H1 (cell line): Measurements from ENCODE around the gene SCARB1. TPM values are rescaled to one million over a fixed set of nuclear protein-coding genes. Genes with fewer than 3 reads are reported as not detected.

Experiments
- ASH2L ChIP-seq: fragments of 200-600, 300-600 bp; sonication (generic); IDR thresholded peaks from one replicate; pipeline ENCODE4 v1.7.1; 2017; ENCODE audit warnings: low read length
- CHD2 ChIP-seq: IDR thresholded peaks from 2 replicates; pipeline ENCODE4 v1.6.1; 2012; ENCODE audit warnings: low read length, improper control_type of control experiment
- EP300 ChIP-seq, 2 experiments: IDR thresholded peaks; 1 replicate in 1 of 2; 2 replicates in 1 of 2; pipeline ENCODE4 v1.6.1; 2011 to 2012; ENCODE audit warnings: low read depth in 2 of 2, low read length in 2 of 2, mild to moderate bottlenecking in 2 of 2, borderline replicate concordance in 1 of 2, inconsistent platforms in 1 of 2, moderate library complexity in 1 of 2
- FOSL1 ChIP-seq: IDR thresholded peaks from 2 replicates; pipeline ENCODE4 v1.6.1; 2011; ENCODE audit warnings: mild to moderate bottlenecking, low read depth, low read length, moderate library complexity; ENCODE audit not compliant: insufficient read depth
- GABPA ChIP-seq: IDR thresholded peaks from 2 replicates; pipeline ENCODE4 v1.6.1; 2011; ENCODE audit warnings: mild to moderate bottlenecking, low read length, moderate library complexity, borderline replicate concordance; ENCODE audit not compliant: insufficient read depth
- JUND ChIP-seq: IDR thresholded peaks from 2 replicates; pipeline ENCODE4 v1.6.1; 2011; ENCODE audit warnings: mild to moderate bottlenecking, improper control_type of control experiment, low read length
- KDM5A ChIP-seq: fragments of 200-600 bp; IDR thresholded peaks from 2 replicates; pipeline ENCODE4 v1.7.1; 2012; ENCODE audit warnings: mild to moderate bottlenecking, low read length, inconsistent platforms, mixed read lengths
- NANOG ChIP-seq: IDR thresholded peaks from 2 replicates; pipeline ENCODE4 v1.6.1; 2011; ENCODE audit warnings: low read length, low read depth, mild to moderate bottlenecking, inconsistent platforms; ENCODE audit not compliant: insufficient read depth, poor library complexity, severe bottlenecking
- POLR2AphosphoS5 ChIP-seq: IDR thresholded peaks from 2 replicates; pipeline ENCODE4 v1.6.1; 2011; ENCODE audit warnings: low read depth, low read length
- POU5F1 ChIP-seq: IDR thresholded peaks from 2 replicates; pipeline ENCODE4 v1.6.1; 2011; ENCODE audit warnings: low read depth, mild to moderate bottlenecking, low read length, moderate library complexity
- SIN3A ChIP-seq, 2 experiments: IDR thresholded peaks in 1 of 2; conservative IDR thresholded peaks in 1 of 2; 2 replicates each; pipeline ENCODE4 v1.6.1; 2011 to 2012; ENCODE audit warnings: low read length in 2 of 2, improper control_type of control experiment in 1 of 2, low read depth in 1 of 2, mild to moderate bottlenecking in 1 of 2
- SIX5 ChIP-seq: IDR thresholded peaks from 2 replicates; pipeline ENCODE4 v1.6.1; 2011; ENCODE audit warnings: mild to moderate bottlenecking, low read depth, low read length
- SP2 ChIP-seq: IDR thresholded peaks from 2 replicates; pipeline ENCODE4 v1.6.1; 2012; ENCODE audit warnings: mild to moderate bottlenecking, low read length, inconsistent platforms
- SP4 ChIP-seq: IDR thresholded peaks from 2 replicates; pipeline ENCODE4 v1.6.1; 2012; ENCODE audit warnings: low read length, inconsistent platforms
- TAF1 ChIP-seq: IDR thresholded peaks from 2 replicates; pipeline ENCODE4 v1.6.1; 2011; ENCODE audit warnings: mild to moderate bottlenecking, low read depth, low read length
- TBP ChIP-seq: IDR thresholded peaks from 2 replicates; pipeline ENCODE4 v1.6.1; 2011; ENCODE audit warnings: low read depth, low read length, improper control_type of control experiment
- TCF12 ChIP-seq: IDR thresholded peaks from 2 replicates; pipeline ENCODE4 v1.6.1; 2011; ENCODE audit warnings: low read depth, mild to moderate bottlenecking, low read length
- TEAD4 ChIP-seq: IDR thresholded peaks from 2 replicates; pipeline ENCODE4 v1.6.1; 2012; ENCODE audit warnings: low read depth, low read length, inconsistent platforms, mixed read lengths
- ZNF274 ChIP-seq: IDR thresholded peaks from 2 replicates; pipeline ENCODE4 v1.7.0; 2012; ENCODE audit warnings: low read length, borderline replicate concordance; ENCODE audit errors: extremely low read depth
- polyA plus RNA-seq, 7 experiments: library from polyadenylated mRNA; depleted of rRNA in 3 of 7; stranded (reverse) in 5 of 7; unstranded in 2 of 7; fragments of >200 nt in 5 of 7; fragments of 200-250 nt in 2 of 7; gene quantifications; 1 replicate in 5 of 7; 2 replicates in 1 of 7; 4 replicates in 1 of 7; pipeline versions ENCODE4 v1.2.1 to v1.2.3, GENCODE V29; 2011 to 2013; ENCODE audit warnings: missing spikeins in 2 of 7, mixed read lengths in 2 of 7
- total RNA-seq: library from RNA; stranded (reverse); fragmentation: NEBNext Ultra II Directional; extraction: Animal tissue kit (Norgen Biotek cat#: 25700); gene quantifications from 2 replicates; pipeline ENCODE4 v1.2.1, GENCODE V29; 2021
- TF ChIP-seq, protein P1 (sequence below): IDR thresholded peaks from 2 replicates; pipeline ENCODE4 v1.6.1; 2011; ENCODE audit warnings: low read length, improper control_type of control experiment
- TF ChIP-seq, protein P2 (sequence below): IDR thresholded peaks from 2 replicates; pipeline ENCODE4 v1.6.1; 2011; ENCODE audit warnings: low read depth, mild to moderate bottlenecking, low read length; ENCODE audit not compliant: insufficient read depth
- TF ChIP-seq, protein P3 (sequence below): IDR thresholded peaks from 2 replicates; pipeline ENCODE4 v1.6.1; 2012; ENCODE audit warnings: inconsistent platforms

The SCARB1 gene
- total and polyA plus RNA-seq, 2 of the 8 experiments (the other 6 are each of a cell fraction or from before 2014, with no cell fraction given): 45.3 to 57.1 TPM

DNA sequence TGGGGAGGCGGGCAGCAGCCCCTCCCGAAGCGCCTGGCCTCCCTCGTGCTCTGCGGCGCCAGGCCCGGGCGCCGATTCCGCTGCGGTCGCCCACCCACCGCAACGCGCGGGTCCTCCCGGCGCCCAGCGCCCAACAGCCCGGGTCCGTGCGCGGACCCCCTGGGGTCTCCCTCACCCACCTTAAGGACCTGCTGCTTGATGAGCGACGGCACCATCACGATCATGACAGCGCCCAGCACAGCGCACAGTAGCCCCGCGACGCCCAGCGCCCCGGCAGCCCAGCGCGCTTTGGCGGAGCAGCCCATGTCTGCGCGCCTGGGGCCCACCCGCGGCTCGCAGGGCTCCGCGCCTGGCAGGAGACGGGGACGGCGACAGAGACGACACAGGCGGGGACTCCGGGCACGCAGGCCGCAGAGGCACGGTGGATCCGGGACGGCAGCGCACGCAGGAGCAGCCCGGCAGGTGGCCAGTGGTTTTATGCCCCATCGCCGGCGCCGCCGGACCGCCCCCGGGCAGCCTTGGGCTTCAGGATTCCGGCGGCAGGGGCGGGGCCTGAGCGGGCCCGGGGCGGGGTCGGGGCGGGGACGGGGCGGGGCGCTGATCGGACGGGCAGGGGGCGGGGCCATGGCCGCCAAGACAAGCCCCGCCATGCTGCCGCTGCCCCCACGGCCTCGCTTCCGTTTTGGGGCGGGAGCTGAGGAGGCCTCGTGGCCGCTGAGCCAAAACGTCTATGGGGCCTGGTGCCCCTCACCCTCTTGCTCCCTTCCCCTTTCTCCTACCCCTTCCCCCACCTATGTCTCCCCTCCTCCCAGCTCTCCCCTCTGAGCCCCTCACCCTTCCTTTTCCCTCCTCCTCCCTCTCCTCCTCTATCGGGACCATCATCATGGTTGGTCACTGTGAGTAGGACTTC, at the start of gene SCARB1 (continued):
- TF ChIP-seq ASH2L (peak; percentile 77), POLR2AphosphoS5 (0 out of 2 replicates have a peak, but pooled peaks have one; percentile 18), POU5F1 (no peak), ZNF274 (no peak), SIN3A (conservative IDR thresholded peaks at IDR 0.05 in 1 of 2, IDR thresholded peaks at IDR 0.05 in 1 of 2; ENCODE audit: low read depth in 1 of 2, low read length in 2 of 2) (no peak), CHD2 (no peak), TCF12 (no peak), TBP (peak; percentile 39; the same call in 1 of the 2 replicates), TEAD4 (no peak), TAF1 (peak; percentile 65), NANOG (no peak), SP2 (no peak), SP4 (no peak), JUND (no peak), SIX5 (no peak), GABPA (no peak), FOSL1 (no peak), KDM5A (no peak), EP300 (IDR thresholded peaks at IDR 0.05; ENCODE audit: borderline replicate concordance in 1 of 2, low read depth in 2 of 2, low read length in 2 of 2) (no peak)
- TF ChIP-seq, protein P1, sequence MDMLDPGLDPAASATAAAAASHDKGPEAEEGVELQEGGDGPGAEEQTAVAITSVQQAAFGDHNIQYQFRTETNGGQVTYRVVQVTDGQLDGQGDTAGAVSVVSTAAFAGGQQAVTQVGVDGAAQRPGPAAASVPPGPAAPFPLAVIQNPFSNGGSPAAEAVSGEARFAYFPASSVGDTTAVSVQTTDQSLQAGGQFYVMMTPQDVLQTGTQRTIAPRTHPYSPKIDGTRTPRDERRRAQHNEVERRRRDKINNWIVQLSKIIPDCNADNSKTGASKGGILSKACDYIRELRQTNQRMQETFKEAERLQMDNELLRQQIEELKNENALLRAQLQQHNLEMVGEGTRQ: no peak
- TF ChIP-seq, protein P2, sequence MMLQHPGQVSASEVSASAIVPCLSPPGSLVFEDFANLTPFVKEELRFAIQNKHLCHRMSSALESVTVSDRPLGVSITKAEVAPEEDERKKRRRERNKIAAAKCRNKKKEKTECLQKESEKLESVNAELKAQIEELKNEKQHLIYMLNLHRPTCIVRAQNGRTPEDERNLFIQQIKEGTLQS: no peak
- TF ChIP-seq, protein P3, sequence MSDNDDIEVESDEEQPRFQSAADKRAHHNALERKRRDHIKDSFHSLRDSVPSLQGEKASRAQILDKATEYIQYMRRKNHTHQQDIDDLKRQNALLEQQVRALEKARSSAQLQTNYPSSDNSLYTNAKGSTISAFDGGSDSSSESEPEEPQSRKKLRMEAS: peak; percentile 94
